C4-2B (cell line): ENCODE measurements around the gene CALCOCO2.

Experiments used
- CTCF ChIP-seq: fragments of 450-650 bp; conservative IDR thresholded peaks from 2 replicates; pipeline ENCODE4 v1.5.1; 2017; ENCODE audit warnings: mild to moderate bottlenecking
- ZFX ChIP-seq: fragments of 450-650 bp; IDR thresholded peaks from 2 replicates; pipeline ENCODE4 v1.6.1; 2017

- TF ChIP-seq CTCF (no peak), ZFX (no peak)
These were observed 64.1 kb downstream of the CALCOCO2 start for GRCh38 chr17:48894886-48895285.
